HK-2 (cell line): ENCODE results near the gene HNRNPAB.
A peak's percentile ranks its signal among the peaks of the same experiment; 100 is the strongest.
"Not testable (repeated sequence)": the region's sequence is repeated elsewhere in the genome, so short reads cannot be mapped to it uniquely, and the experiment has no call there.

Experiments used
- DNase-seq: peaks from one replicate; pipeline ENCODE4 v3.0.0-alpha.2; 2018; ENCODE audit not compliant: unreplicated experiment

The HNRNPAB gene

GRCh38 chr5:178196986-178197385 is 7.3 kb upstream of the HNRNPAB start:
- no peak for DNase-seq

- DNase-seq: not testable (repeated sequence)
These were observed 6.2 kb upstream of the HNRNPAB start for GRCh38 chr5:178198151-178198550.

- no peak for DNase-seq
These were observed 5.6 kb upstream of the HNRNPAB start for GRCh38 chr5:178198706-178199105.

GRCh38 chr5:178199581-178200434 is 4.5 kb upstream of the HNRNPAB start:
- no peak for DNase-seq

GRCh38 chr5:178201221-178201926 is 3.0 kb upstream of the HNRNPAB start:
- DNase-seq: no peak

- no peak for DNase-seq
These were observed 2.5 kb upstream of the HNRNPAB start for GRCh38 chr5:178201927-178202235.

GRCh38 chr5:178202541-178202940 is 1.8 kb upstream of the HNRNPAB start:
- DNase-seq: no peak

GRCh38 chr5:178203670-178204181 is 607 bp upstream of the HNRNPAB start:
- no peak for DNase-seq

- DNase-seq: peak; percentile 63
These were observed 809 bp downstream of the HNRNPAB start for GRCh38 chr5:178204935-178205748.

- no peak for DNase-seq
These were observed 1.4 kb downstream of the HNRNPAB start for GRCh38 chr5:178205749-178206047.

GRCh38 chr5:178206166-178207101 is 2.1 kb downstream of the HNRNPAB start:
- DNase-seq: no peak

- no peak for DNase-seq
These were observed 3.0 kb downstream of the HNRNPAB start for GRCh38 chr5:178207183-178207916.

GRCh38 chr5:178207917-178208280 is 3.6 kb downstream of the HNRNPAB start:
- DNase-seq: no peak

- DNase-seq: no peak
These were observed 4.4 kb downstream of the HNRNPAB start for GRCh38 chr5:178208540-178209227.

- DNase-seq: no peak
These were observed 5.2 kb downstream of the HNRNPAB start for GRCh38 chr5:178209334-178210072.

GRCh38 chr5:178210073-178210535 is 5.8 kb downstream of the HNRNPAB start:
- no peak for DNase-seq

GRCh38 chr5:178210686-178211085 is 6.4 kb downstream of the HNRNPAB start:
- no peak for DNase-seq

GRCh38 chr5:178211095-178212048 is 7.0 kb downstream of the HNRNPAB start:
- no peak for DNase-seq
